H9 (cell line): ENCODE results near the gene FBXW9. TPM values are rescaled to one million over a fixed set of nuclear protein-coding genes. Genes with fewer than 3 reads are reported as not detected.

Experiments
- DNase-seq: peaks from one replicate; pipeline ENCODE4 v3.0.0-alpha.2; 2017
- H2AFZ ChIP-seq: one replicate; pipeline ENCODE4 v1.6.1; 2013; ENCODE audit warnings: mild to moderate bottlenecking, low read length, control low read depth, moderate library complexity
- H2AK5ac ChIP-seq: 2 replicates; pipeline ENCODE4 v1.6.1; 2013; ENCODE audit warnings: low read length, control low read depth, mixed read lengths; ENCODE audit not compliant: insufficient read length
- H2BK120ac ChIP-seq: one replicate; pipeline ENCODE4 v1.6.1; 2013; ENCODE audit warnings: low read depth, mild to moderate bottlenecking, low read length, control low read depth, inconsistent platforms; ENCODE audit not compliant: poor library complexity, severe bottlenecking
- H2BK12ac ChIP-seq: 2 replicates; pipeline ENCODE4 v1.6.1; 2013; ENCODE audit warnings: low read length, control low read depth, mixed read lengths, low read depth; ENCODE audit not compliant: insufficient read length
- H2BK15ac ChIP-seq: 2 replicates; pipeline ENCODE4 v1.6.1; 2013; ENCODE audit warnings: low read depth, low read length, control low read depth
- H2BK20ac ChIP-seq: one replicate; pipeline ENCODE4 v1.6.1; 2013; ENCODE audit warnings: low read depth, mild to moderate bottlenecking, low read length, control low read depth, inconsistent platforms; ENCODE audit not compliant: poor library complexity, severe bottlenecking
- H2BK5ac ChIP-seq: 2 replicates; pipeline ENCODE4 v1.6.1; 2013; ENCODE audit warnings: low read length, control low read depth, mixed read lengths; ENCODE audit not compliant: insufficient read length
- H3K14ac ChIP-seq: 2 replicates; pipeline ENCODE4 v1.6.1; 2013; ENCODE audit warnings: low read length, control low read depth; ENCODE audit not compliant: insufficient read depth
- H3K18ac ChIP-seq: 2 replicates; pipeline ENCODE4 v1.6.1; 2013; ENCODE audit warnings: low read depth, mild to moderate bottlenecking, mixed read lengths, low read length, control low read depth; ENCODE audit not compliant: insufficient read length
- H3K23ac ChIP-seq: 2 replicates; pipeline ENCODE4 v1.6.1; 2013; ENCODE audit warnings: low read length, control low read depth, mixed read lengths, low read depth; ENCODE audit not compliant: insufficient read length
- H3K23me2 ChIP-seq: 2 replicates; pipeline ENCODE4 v1.6.1; 2013; ENCODE audit warnings: low read depth, mild to moderate bottlenecking, mixed read lengths, low read length, control low read depth; ENCODE audit not compliant: insufficient read length, poor library complexity, severe bottlenecking
- H3K27ac ChIP-seq: 2 replicates; pipeline ENCODE4 v1.5.1; 2013; ENCODE audit warnings: low read length, control low read depth, mixed read lengths, low read depth; ENCODE audit not compliant: insufficient read length
- H3K27me3 ChIP-seq: 2 replicates; pipeline ENCODE4 v1.6.1; 2013; ENCODE audit warnings: low read length, control low read depth, inconsistent platforms; ENCODE audit not compliant: insufficient read depth
- H3K4ac ChIP-seq: 2 replicates; pipeline ENCODE4 v1.6.1; 2013; ENCODE audit warnings: low read depth, mild to moderate bottlenecking, control low read depth, inconsistent platforms, low read length, moderate library complexity
- H3K4me1 ChIP-seq: 2 replicates; pipeline ENCODE4 v1.6.1; 2013; ENCODE audit warnings: low read length, control low read depth, inconsistent platforms; ENCODE audit not compliant: insufficient read depth
- H3K4me2 ChIP-seq: 2 replicates; pipeline ENCODE4 v1.6.1; 2013; ENCODE audit warnings: low read length, control low read depth, mixed read lengths; ENCODE audit not compliant: insufficient read length, insufficient read depth
- H3K56ac ChIP-seq: 2 replicates; pipeline ENCODE4 v1.6.1; 2013; ENCODE audit warnings: low read depth, mild to moderate bottlenecking, mixed read lengths, low read length, control low read depth; ENCODE audit not compliant: insufficient read length
- H3K79me1 ChIP-seq: 2 replicates; pipeline ENCODE4 v1.6.1; 2013; ENCODE audit warnings: low read depth, mild to moderate bottlenecking, moderate library complexity, low read length, control low read depth, inconsistent platforms; ENCODE audit not compliant: insufficient read depth, poor library complexity, severe bottlenecking
- H3K79me2 ChIP-seq: 2 replicates; pipeline ENCODE4 v1.6.1; 2013; ENCODE audit warnings: low read length, control low read depth, inconsistent platforms; ENCODE audit not compliant: insufficient read depth
- H3K9ac ChIP-seq: 2 replicates; pipeline ENCODE4 v1.6.1; 2013; ENCODE audit warnings: low read length, control low read depth, mixed read lengths; ENCODE audit not compliant: insufficient read length; ENCODE audit errors: extremely low read depth
- H3K9me3 ChIP-seq: one replicate; pipeline ENCODE4 v1.6.1; 2013; ENCODE audit warnings: low read depth, low read length, inconsistent platforms; ENCODE audit not compliant: control insufficient read depth
- H3T11ph ChIP-seq: one replicate; pipeline ENCODE4 v1.6.1; 2013; ENCODE audit warnings: mild to moderate bottlenecking, low read length, control low read depth, inconsistent platforms
- H4K20me1 ChIP-seq: one replicate; pipeline ENCODE4 v1.6.1; 2013; ENCODE audit not compliant: control insufficient read depth, insufficient read length, insufficient read depth
- H4K5ac ChIP-seq: 2 replicates; pipeline ENCODE4 v1.6.1; 2013; ENCODE audit warnings: low read depth, mild to moderate bottlenecking, mixed read lengths, low read length, control low read depth; ENCODE audit not compliant: insufficient read length
- H4K8ac ChIP-seq: replicated peaks from 2 replicates; pipeline ENCODE4 v1.6.1; 2013; ENCODE audit warnings: low read length, control low read depth, mixed read lengths, low read depth; ENCODE audit not compliant: insufficient read length
- H4K91ac ChIP-seq: 2 replicates; pipeline ENCODE4 v1.6.1; 2013; ENCODE audit warnings: low read depth, mild to moderate bottlenecking, moderate library complexity, mixed read lengths, low read length, control low read depth; ENCODE audit not compliant: insufficient read length
- H3K27ac Mint-ChIP-seq, 3 experiments: 2 replicates in 2 of 3; 3 replicates in 1 of 3; pipeline ENCODE4 v1.8.0; 2020 to 2021; ENCODE audit warnings: mixed read lengths in 3 of 3, mild to moderate bottlenecking in 1 of 3, moderate library complexity in 1 of 3
- H3K27me3 Mint-ChIP-seq: 2 replicates; pipeline ENCODE4 v1.8.0; 2021; ENCODE audit warnings: low read depth, mild to moderate bottlenecking, moderate library complexity, mixed read lengths
- H3K36me3 Mint-ChIP-seq, 3 experiments: 2 replicates in 2 of 3; 3 replicates in 1 of 3; pipeline ENCODE4 v1.8.0; 2020 to 2021; ENCODE audit warnings: low read depth in 3 of 3, mixed read lengths in 3 of 3; ENCODE audit not compliant: insufficient read depth in 1 of 3
- H3K4me1 Mint-ChIP-seq, 2 experiments: 2 replicates each; pipeline ENCODE4 v1.8.0; 2020; ENCODE audit warnings: mixed read lengths in 2 of 2
- H3K4me3 Mint-ChIP-seq, 2 experiments: 2 replicates in 1 of 2; 3 replicates in 1 of 2; pipeline ENCODE4 v1.8.0; 2020 to 2021; ENCODE audit warnings: mild to moderate bottlenecking in 2 of 2, mixed read lengths in 2 of 2, moderate library complexity in 1 of 2
- H3K9me3 Mint-ChIP-seq, 2 experiments: 2 replicates in 1 of 2; 3 replicates in 1 of 2; pipeline ENCODE4 v1.8.0; 2020; ENCODE audit warnings: mild to moderate bottlenecking in 2 of 2, mixed read lengths in 2 of 2, moderate library complexity in 1 of 2
- WGBS: extraction: QIAGEN DNeasy Blood & Tissue Kit; methylation state at CpG from one replicate; pipeline ENCODE4 v1.1.7; 2013; ENCODE audit warnings: missing lambda C conversion rate, low lambda C conversion rate, mixed read lengths; ENCODE audit not compliant: insufficient read length; ENCODE audit errors: extremely low coverage; 5-methylcytosine and 5-hydroxymethylcytosine counted together
- total RNA-seq: library from RNA; stranded (reverse); gene quantifications from 2 replicates; pipeline ENCODE4 v1.2.1, GENCODE V29; 2021
- TF ChIP-seq, protein P1 (sequence below): fragments of 200-600 bp; sonication (generic); conservative IDR thresholded peaks from 3 replicates; pipeline ENCODE4 v1.8.0; 2021; ENCODE audit warnings: antibody characterized with exemption, mild to moderate bottlenecking

Gene FBXW9
- total RNA-seq, 1 experiment from 2014 or later: 11.7 TPM

- H2AFZ ChIP-seq: peak overlapping the region; percentile 82
- no peak overlapping the region for H2BK20ac ChIP-seq
- peak overlapping the region; percentile 81 for H3K18ac ChIP-seq
- peak overlapping the region; percentile 80; the same call in 1 of the 2 replicates for H3K14ac ChIP-seq
- H3K79me1 ChIP-seq: no peaks in the 10 kb centered on the region
- H3K9ac ChIP-seq: peak overlapping the region; percentile 87
- no peaks in the 10 kb centered on the region for H3K4me1 ChIP-seq
- Mint-ChIP-seq H3K27me3 (peaks cover 2% of the 10 kb centered on the region), H3K9me3 (peaks cover 0 to 1% of the 10 kb centered on the region in 2 experiments; a peak in 2 of 5 replicates), H3K4me1 (peaks cover 27 to 47% of the 10 kb centered on the region in 2 experiments), H3K36me3 (peaks cover 15 to 39% (median 32%) of the 10 kb centered on the region in 3 experiments), H3K4me3 (peak overlapping the region; percentile 93 to 94), H3K27ac (peak overlapping the region; percentile 100)
- H2BK120ac ChIP-seq: no peak overlapping the region
- no peaks in the 10 kb centered on the region for H3K79me2 ChIP-seq
- H2BK5ac ChIP-seq: peak overlapping the region; percentile 64
- H3K23me2 ChIP-seq: peaks cover 24% of the 10 kb centered on the region
- H2BK12ac ChIP-seq: no peak overlapping the region
- no peak overlapping the region for H2AK5ac ChIP-seq
- H3K4me2 ChIP-seq: peak overlapping the region; percentile 64
- H2BK15ac ChIP-seq: no peak overlapping the region
- no peak overlapping the region for H4K8ac ChIP-seq
- TF ChIP-seq, protein P1, sequence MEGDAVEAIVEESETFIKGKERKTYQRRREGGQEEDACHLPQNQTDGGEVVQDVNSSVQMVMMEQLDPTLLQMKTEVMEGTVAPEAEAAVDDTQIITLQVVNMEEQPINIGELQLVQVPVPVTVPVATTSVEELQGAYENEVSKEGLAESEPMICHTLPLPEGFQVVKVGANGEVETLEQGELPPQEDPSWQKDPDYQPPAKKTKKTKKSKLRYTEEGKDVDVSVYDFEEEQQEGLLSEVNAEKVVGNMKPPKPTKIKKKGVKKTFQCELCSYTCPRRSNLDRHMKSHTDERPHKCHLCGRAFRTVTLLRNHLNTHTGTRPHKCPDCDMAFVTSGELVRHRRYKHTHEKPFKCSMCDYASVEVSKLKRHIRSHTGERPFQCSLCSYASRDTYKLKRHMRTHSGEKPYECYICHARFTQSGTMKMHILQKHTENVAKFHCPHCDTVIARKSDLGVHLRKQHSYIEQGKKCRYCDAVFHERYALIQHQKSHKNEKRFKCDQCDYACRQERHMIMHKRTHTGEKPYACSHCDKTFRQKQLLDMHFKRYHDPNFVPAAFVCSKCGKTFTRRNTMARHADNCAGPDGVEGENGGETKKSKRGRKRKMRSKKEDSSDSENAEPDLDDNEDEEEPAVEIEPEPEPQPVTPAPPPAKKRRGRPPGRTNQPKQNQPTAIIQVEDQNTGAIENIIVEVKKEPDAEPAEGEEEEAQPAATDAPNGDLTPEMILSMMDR: no peak
- no peak overlapping the region for H3K56ac ChIP-seq
- DNase-seq: peak; percentile 75
- no CpG with 5 or more reads among the region's 64 CpGs for WGBS
- no peak overlapping the region for H4K91ac ChIP-seq
- H3K23ac ChIP-seq: no peak overlapping the region
- H4K20me1 ChIP-seq: no peaks in the 10 kb centered on the region
- H3K4ac ChIP-seq: no peak overlapping the region
- no peak overlapping the region for H3T11ph ChIP-seq
- H3K9me3 ChIP-seq: no peaks in the 10 kb centered on the region
- no peak overlapping the region for H4K5ac ChIP-seq
- H3K27ac ChIP-seq: peak overlapping the region; percentile 68
- no peaks in the 10 kb centered on the region for H3K27me3 ChIP-seq
These were observed 26.9 kb downstream of the FBXW9 start for GRCh38 chr19:12669270-12670158.
